Neural cell (in vitro differentiated cells): ENCODE measurements around the gene FAM124A. TPM values are rescaled to one million over a fixed set of nuclear protein-coding genes. Genes with fewer than 3 reads are reported as not detected.

Source experiments
- H2AFZ ChIP-seq: fragments of 200-600, 300-800 bp; sonication (generic), shearing (Covaris generic); 2 replicates; pipeline ENCODE4 v1.6.0; 2014; ENCODE audit warnings: low read depth, mild to moderate bottlenecking, antibody characterized with exemption, low read length, moderate library complexity
- H3F3A ChIP-seq: fragments of 200-600 bp; shearing (Covaris generic); 2 replicates; pipeline ENCODE4 v1.6.1; 2016; ENCODE audit warnings: mild to moderate bottlenecking, moderate library complexity, mixed read lengths, antibody characterized with exemption, low read length; ENCODE audit not compliant: insufficient read depth, poor library complexity, severe bottlenecking
- H3K27ac ChIP-seq: fragments of 200-600, 300-800 bp; sonication (generic), shearing (Covaris generic); 2 replicates; pipeline ENCODE4 v1.5.1; 2014; ENCODE audit warnings: mild to moderate bottlenecking, low read length, moderate library complexity
- H3K27me3 ChIP-seq: fragments of 300-800, 200-600 bp; sonication (generic), shearing (Covaris generic); 2 replicates; pipeline ENCODE4 v1.6.0; 2014; ENCODE audit warnings: mild to moderate bottlenecking, low read depth, low read length, moderate library complexity; ENCODE audit not compliant: insufficient read depth
- H3K36me3 ChIP-seq: fragments of 300-800, 200-600 bp; sonication (generic), shearing (Covaris generic); 2 replicates; pipeline ENCODE4 v1.5.1; 2014; ENCODE audit warnings: mild to moderate bottlenecking, antibody characterized with exemption, low read length, moderate library complexity; ENCODE audit not compliant: insufficient read depth
- H3K4me2 ChIP-seq: fragments of 300-800, 200-600 bp; sonication (generic), shearing (Covaris generic); 2 replicates; pipeline ENCODE4 v1.6.0; 2014; ENCODE audit warnings: mild to moderate bottlenecking, low read length
- H3K4me3 ChIP-seq: fragments of 300-800, 200-600 bp; sonication (generic), shearing (Covaris generic); 2 replicates; pipeline ENCODE4 v1.5.1; 2014; ENCODE audit warnings: mild to moderate bottlenecking, low read length, moderate library complexity
- H3K79me2 ChIP-seq: fragments of 200-600 bp; shearing (Covaris generic); replicated peaks from 2 replicates; pipeline ENCODE4 v1.6.0; 2014; ENCODE audit warnings: mild to moderate bottlenecking, low read length, moderate library complexity; ENCODE audit not compliant: insufficient read depth
- H3K9ac ChIP-seq: fragments of 300-800, 200-600 bp; sonication (generic), shearing (Covaris generic); 2 replicates; pipeline ENCODE4 v1.6.1; 2016; ENCODE audit warnings: mild to moderate bottlenecking, low read length, mixed read lengths
- H3K9me2 ChIP-seq: fragments of 200-600 bp; shearing (Covaris generic); 2 replicates; pipeline ENCODE4 v1.6.1; 2016; ENCODE audit warnings: mild to moderate bottlenecking, low read length, mixed read lengths; ENCODE audit not compliant: insufficient read depth
- H3K9me3 ChIP-seq: fragments of 200-600, 300-800 bp; sonication (generic), shearing (Covaris generic); 2 replicates; pipeline ENCODE4 v1.6.1; 2016; ENCODE audit warnings: mild to moderate bottlenecking, mixed run types, low read length, moderate library complexity, mixed read lengths
- H4K20me1 ChIP-seq: fragments of 200-600 bp; shearing (Covaris generic); 2 replicates; pipeline ENCODE4 v1.6.1; 2016; ENCODE audit warnings: mild to moderate bottlenecking, mixed run types; ENCODE audit not compliant: insufficient read depth
- EP300 ChIP-seq: fragments of 450-650 bp; conservative IDR thresholded peaks from 2 replicates; pipeline ENCODE4 v1.6.1; 2014; ENCODE audit warnings: antibody characterized with exemption, mild to moderate bottlenecking, moderate library complexity; ENCODE audit not compliant: poor library complexity, severe bottlenecking
- EZH2 ChIP-seq: fragments of 200-600, 300-800 bp; shearing (Covaris generic), sonication (generic); IDR thresholded peaks from 2 replicates; pipeline ENCODE4 v1.6.1; 2014; ENCODE audit warnings: antibody characterized with exemption, low read length, borderline replicate concordance, mild to moderate bottlenecking; ENCODE audit not compliant: insufficient read depth, poor library complexity, severe bottlenecking
- MXI1 ChIP-seq: fragments of 450-650 bp; conservative IDR thresholded peaks from 2 replicates; pipeline ENCODE4 v1.6.1; 2014; ENCODE audit warnings: antibody characterized with exemption, mild to moderate bottlenecking; ENCODE audit not compliant: poor library complexity, severe bottlenecking
- POLR2AphosphoS5 ChIP-seq: IDR thresholded peaks from 2 replicates; pipeline ENCODE4 v1.6.1; 2012
- RAD21 ChIP-seq: fragments of 450-650 bp; conservative IDR thresholded peaks from 2 replicates; pipeline ENCODE4 v1.6.1; 2014; ENCODE audit warnings: antibody characterized with exemption, mild to moderate bottlenecking, moderate library complexity
- SMC3 ChIP-seq: fragments of 450-650 bp; conservative IDR thresholded peaks from 2 replicates; pipeline ENCODE4 v1.6.1; 2014; ENCODE audit warnings: antibody characterized with exemption, mild to moderate bottlenecking, moderate library complexity; ENCODE audit not compliant: poor library complexity
- TAF1 ChIP-seq: IDR thresholded peaks from 2 replicates; pipeline ENCODE4 v1.6.1; 2012; ENCODE audit warnings: low read depth
- polyA plus RNA-seq: library from polyadenylated mRNA; depleted of rRNA; stranded (reverse); fragments of >200 nt; gene quantifications from 2 replicates; pipeline ENCODE4 v1.2.3, GENCODE V29; 2014
- TF ChIP-seq, protein P1 (sequence below): fragments of 450-650 bp; IDR thresholded peaks from 2 replicates; pipeline ENCODE4 v1.5.1; 2014; ENCODE audit warnings: antibody characterized with exemption, mild to moderate bottlenecking, moderate library complexity; ENCODE audit not compliant: poor library complexity, severe bottlenecking
- TF ChIP-seq, protein P2 (sequence below): IDR thresholded peaks from 2 replicates; pipeline ENCODE4 v1.6.1; 2012; ENCODE audit warnings: borderline replicate concordance

Gene FAM124A
- polyA plus RNA-seq, 1 donor from 2014 or later: 3.0 TPM

DNA sequence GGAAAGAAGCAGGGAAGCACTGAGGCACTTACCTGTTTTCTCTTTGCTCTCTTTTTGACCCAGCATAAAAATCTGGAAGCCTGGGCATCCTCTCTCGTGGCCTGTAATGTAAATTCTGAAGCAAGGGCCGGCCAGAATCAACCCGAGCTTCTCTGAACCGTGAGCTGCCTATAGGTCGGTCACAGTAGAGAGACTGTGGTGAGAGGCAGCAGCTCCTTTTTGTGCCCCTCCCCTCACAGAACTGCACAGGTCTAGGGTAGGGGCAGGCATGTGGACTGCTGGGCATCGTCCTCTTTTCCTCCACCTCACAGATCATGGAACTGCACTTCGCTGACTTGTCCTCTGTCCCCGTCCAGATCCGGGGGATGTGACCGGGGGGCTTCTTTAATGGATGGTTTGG is 12.5 kb downstream of the FAM124A start:
- Histone ChIP-seq H3K9me3 (no peaks in the 10 kb centered on the region), H3K4me3 (no peak overlapping the region), H3K79me2 (no peaks in the 10 kb centered on the region), H3K4me2 (no peak overlapping the region), H4K20me1 (no peaks in the 10 kb centered on the region), H3F3A (no peaks in the 10 kb centered on the region), H3K27ac (no peak overlapping the region), H2AFZ (no peak overlapping the region), H3K27me3 (no peaks in the 10 kb centered on the region), H3K9ac (no peak overlapping the region), H3K36me3 (no peaks in the 10 kb centered on the region), H3K9me2 (no peaks in the 10 kb centered on the region)
- no peak for TF ChIP-seq RAD21
- TF ChIP-seq, protein P1, sequence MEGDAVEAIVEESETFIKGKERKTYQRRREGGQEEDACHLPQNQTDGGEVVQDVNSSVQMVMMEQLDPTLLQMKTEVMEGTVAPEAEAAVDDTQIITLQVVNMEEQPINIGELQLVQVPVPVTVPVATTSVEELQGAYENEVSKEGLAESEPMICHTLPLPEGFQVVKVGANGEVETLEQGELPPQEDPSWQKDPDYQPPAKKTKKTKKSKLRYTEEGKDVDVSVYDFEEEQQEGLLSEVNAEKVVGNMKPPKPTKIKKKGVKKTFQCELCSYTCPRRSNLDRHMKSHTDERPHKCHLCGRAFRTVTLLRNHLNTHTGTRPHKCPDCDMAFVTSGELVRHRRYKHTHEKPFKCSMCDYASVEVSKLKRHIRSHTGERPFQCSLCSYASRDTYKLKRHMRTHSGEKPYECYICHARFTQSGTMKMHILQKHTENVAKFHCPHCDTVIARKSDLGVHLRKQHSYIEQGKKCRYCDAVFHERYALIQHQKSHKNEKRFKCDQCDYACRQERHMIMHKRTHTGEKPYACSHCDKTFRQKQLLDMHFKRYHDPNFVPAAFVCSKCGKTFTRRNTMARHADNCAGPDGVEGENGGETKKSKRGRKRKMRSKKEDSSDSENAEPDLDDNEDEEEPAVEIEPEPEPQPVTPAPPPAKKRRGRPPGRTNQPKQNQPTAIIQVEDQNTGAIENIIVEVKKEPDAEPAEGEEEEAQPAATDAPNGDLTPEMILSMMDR: no peak
- TF ChIP-seq MXI1: no peak
- no peak for TF ChIP-seq EP300
- TF ChIP-seq EZH2: no peak
- no peak for TF ChIP-seq TAF1
- TF ChIP-seq, protein P2, sequence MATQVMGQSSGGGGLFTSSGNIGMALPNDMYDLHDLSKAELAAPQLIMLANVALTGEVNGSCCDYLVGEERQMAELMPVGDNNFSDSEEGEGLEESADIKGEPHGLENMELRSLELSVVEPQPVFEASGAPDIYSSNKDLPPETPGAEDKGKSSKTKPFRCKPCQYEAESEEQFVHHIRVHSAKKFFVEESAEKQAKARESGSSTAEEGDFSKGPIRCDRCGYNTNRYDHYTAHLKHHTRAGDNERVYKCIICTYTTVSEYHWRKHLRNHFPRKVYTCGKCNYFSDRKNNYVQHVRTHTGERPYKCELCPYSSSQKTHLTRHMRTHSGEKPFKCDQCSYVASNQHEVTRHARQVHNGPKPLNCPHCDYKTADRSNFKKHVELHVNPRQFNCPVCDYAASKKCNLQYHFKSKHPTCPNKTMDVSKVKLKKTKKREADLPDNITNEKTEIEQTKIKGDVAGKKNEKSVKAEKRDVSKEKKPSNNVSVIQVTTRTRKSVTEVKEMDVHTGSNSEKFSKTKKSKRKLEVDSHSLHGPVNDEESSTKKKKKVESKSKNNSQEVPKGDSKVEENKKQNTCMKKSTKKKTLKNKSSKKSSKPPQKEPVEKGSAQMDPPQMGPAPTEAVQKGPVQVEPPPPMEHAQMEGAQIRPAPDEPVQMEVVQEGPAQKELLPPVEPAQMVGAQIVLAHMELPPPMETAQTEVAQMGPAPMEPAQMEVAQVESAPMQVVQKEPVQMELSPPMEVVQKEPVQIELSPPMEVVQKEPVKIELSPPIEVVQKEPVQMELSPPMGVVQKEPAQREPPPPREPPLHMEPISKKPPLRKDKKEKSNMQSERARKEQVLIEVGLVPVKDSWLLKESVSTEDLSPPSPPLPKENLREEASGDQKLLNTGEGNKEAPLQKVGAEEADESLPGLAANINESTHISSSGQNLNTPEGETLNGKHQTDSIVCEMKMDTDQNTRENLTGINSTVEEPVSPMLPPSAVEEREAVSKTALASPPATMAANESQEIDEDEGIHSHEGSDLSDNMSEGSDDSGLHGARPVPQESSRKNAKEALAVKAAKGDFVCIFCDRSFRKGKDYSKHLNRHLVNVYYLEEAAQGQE: no peak
- TF ChIP-seq POLR2AphosphoS5: no peak
- TF ChIP-seq SMC3: no peak

DNA sequence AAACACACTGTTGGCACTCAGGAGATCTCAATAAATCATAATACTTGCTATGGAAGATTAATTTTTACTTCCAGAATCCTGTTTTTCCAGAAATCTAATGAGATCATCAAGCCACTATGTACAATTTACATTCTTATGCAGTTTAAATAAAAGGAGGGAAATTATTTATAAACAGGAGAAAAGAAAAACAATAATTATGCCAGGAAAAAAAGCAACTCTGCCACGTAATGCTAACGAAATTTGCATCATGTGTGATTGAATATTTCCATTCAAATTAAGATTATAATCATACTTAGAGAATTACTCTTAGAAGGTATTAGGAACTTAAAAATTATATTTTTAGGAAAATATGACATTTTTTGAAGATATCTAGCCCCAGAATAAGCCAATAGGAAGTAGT is 13.0 kb downstream of the FAM124A start:
- H3K4me2 ChIP-seq: no peak overlapping the region
- no peaks in the 10 kb centered on the region for H3K79me2 ChIP-seq
- no peaks in the 10 kb centered on the region for H3K9me2 ChIP-seq
- H3K27me3 ChIP-seq: no peaks in the 10 kb centered on the region
- no peak overlapping the region for H3K9ac ChIP-seq
- H2AFZ ChIP-seq: no peak overlapping the region
- H3K27ac ChIP-seq: no peak overlapping the region
- H4K20me1 ChIP-seq: no peaks in the 10 kb centered on the region
- no peaks in the 10 kb centered on the region for H3F3A ChIP-seq
- no peak overlapping the region for H3K4me3 ChIP-seq
- no peak for TF ChIP-seq POLR2AphosphoS5
- no peak for TF ChIP-seq EZH2
- TF ChIP-seq SMC3: no peak
- TF ChIP-seq, protein P2: no peak
- no peak for TF ChIP-seq MXI1
- TF ChIP-seq, protein P1: no peak
- no peak for TF ChIP-seq EP300
- no peak for TF ChIP-seq TAF1
- no peak for TF ChIP-seq RAD21
- H3K36me3 ChIP-seq: no peaks in the 10 kb centered on the region
- no peaks in the 10 kb centered on the region for H3K9me3 ChIP-seq
